Measurements from ENCODE around the gene PCCA. TPM values are rescaled to one million over a fixed set of nuclear protein-coding genes. Genes with fewer than 3 reads are reported as not detected.

PCCA gene
- total and polyA plus RNA-seq, 4 donors = 8.3 to 71.8 (median 22.8) TPM

- no peak for TF ChIP-seq CTCF (IDR thresholded peaks at IDR 0.05; ENCODE audit: control extremely low read depth, extremely low read depth)
- Histone ChIP-seq H3K4me3 (no peak overlapping the region), H3K27me3 (ENCODE audit: control insufficient read depth in 3 of 3, insufficient read depth in 3 of 3, low read length in 2 of 3) (no peaks in the 10 kb centered on the region), H3K9me3 (ENCODE audit: control insufficient read depth in 4 of 4, insufficient read depth in 3 of 4, low read length in 3 of 4) (no peaks in the 10 kb centered on the region), H3K27ac (ENCODE audit: low read depth in 1 of 2, low read length in 1 of 2) (no peak overlapping the region), H3K36me3 (ENCODE audit: control insufficient read depth in 4 of 4, insufficient read depth in 4 of 4, low read length in 4 of 4) (no peaks in the 10 kb centered on the region), H3K4me1 (ENCODE audit: control insufficient read depth in 5 of 5, insufficient read depth in 5 of 5, low read length in 5 of 5) (no peaks in the 10 kb centered on the region), H3K9ac (ENCODE audit: insufficient read depth in 1 of 2, low read length in 2 of 2) (no peak overlapping the region)
- DNase-seq = peak in 1 of 3 donors; percentile 29
- no peak for ATAC-seq (ENCODE audit: insufficient read depth, low FRiP score)
- 74 to 82% methylated on average over 3 of the region's 3 CpGs for WGBS, 2 donors
Measured at GRCh38 chr13:100044936-100045335, 44.0 kb upstream of the PCCA start.

- no peak overlapping the region for H3K9ac ChIP-seq (ENCODE audit: insufficient read depth in 1 of 2, low read length in 2 of 2)
- TF ChIP-seq CTCF (IDR thresholded peaks at IDR 0.05; ENCODE audit: control extremely low read depth, extremely low read depth) = no peak
- no peak overlapping the region for H3K4me3 ChIP-seq
- no peaks in the 10 kb centered on the region for H3K36me3 ChIP-seq (ENCODE audit: control insufficient read depth in 4 of 4, insufficient read depth in 4 of 4, low read length in 4 of 4)
- H3K9me3 ChIP-seq (ENCODE audit: control insufficient read depth in 4 of 4, insufficient read depth in 3 of 4, low read length in 3 of 4) = no peaks in the 10 kb centered on the region
- H3K27ac ChIP-seq (ENCODE audit: low read depth in 1 of 2, low read length in 1 of 2) = no peak overlapping the region
- H3K4me1 ChIP-seq (ENCODE audit: control insufficient read depth in 5 of 5, insufficient read depth in 5 of 5, low read length in 5 of 5) = no peaks in the 10 kb centered on the region
- WGBS, 2 donors = 76 to 92% methylated on average over 3 of the region's 3 CpGs
- no peaks in the 10 kb centered on the region for H3K27me3 ChIP-seq (ENCODE audit: control insufficient read depth in 3 of 3, insufficient read depth in 3 of 3, low read length in 2 of 3)
- ATAC-seq (ENCODE audit: insufficient read depth, low FRiP score) = no peak
- DNase-seq = no peak
Measured at GRCh38 chr13:100045355-100045754, 43.5 kb upstream of the PCCA start.

GRCh38 chr13:100051070-100051469 is 37.8 kb upstream of the PCCA start:
- TF ChIP-seq CTCF (IDR thresholded peaks at IDR 0.05; ENCODE audit: control extremely low read depth, extremely low read depth) = no peak
- Histone ChIP-seq H3K36me3 (ENCODE audit: control insufficient read depth in 4 of 4, insufficient read depth in 4 of 4, low read length in 4 of 4) (no peaks in the 10 kb centered on the region), H3K4me1 (ENCODE audit: control insufficient read depth in 5 of 5, insufficient read depth in 5 of 5, low read length in 5 of 5) (no peaks in the 10 kb centered on the region), H3K4me3 (no peak overlapping the region), H3K27me3 (ENCODE audit: control insufficient read depth in 3 of 3, insufficient read depth in 3 of 3, low read length in 2 of 3) (no peaks in the 10 kb centered on the region), H3K9ac (ENCODE audit: insufficient read depth in 1 of 2, low read length in 2 of 2) (no peak overlapping the region), H3K27ac (ENCODE audit: low read depth in 1 of 2, low read length in 1 of 2) (no peak overlapping the region), H3K9me3 (ENCODE audit: control insufficient read depth in 4 of 4, insufficient read depth in 3 of 4, low read length in 3 of 4) (no peaks in the 10 kb centered on the region)
- 87 to 88% methylated on average over 3 of the region's 3 CpGs for WGBS, 2 donors
- no peak for DNase-seq
- no peak for ATAC-seq (ENCODE audit: insufficient read depth, low FRiP score)

DNA sequence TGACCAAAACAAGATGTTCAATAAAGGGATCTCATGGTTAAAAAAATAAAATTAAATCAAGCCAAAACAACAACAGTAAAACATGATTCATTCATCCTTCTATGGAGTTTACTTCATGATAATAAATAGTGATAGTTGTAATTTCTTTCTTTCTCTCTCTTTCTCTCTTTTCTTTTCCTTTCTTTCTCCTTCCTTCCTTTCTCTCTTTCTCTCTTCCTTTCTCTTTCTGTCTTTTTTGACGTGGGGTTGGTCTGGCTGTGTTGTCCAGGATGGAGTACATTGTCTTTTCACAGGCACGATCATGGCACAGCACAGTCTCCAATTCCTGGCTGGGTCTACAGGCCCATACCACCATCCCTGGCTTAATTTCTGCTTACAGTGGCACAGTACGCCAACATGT is 29.1 kb upstream of the PCCA start:
- Histone ChIP-seq H3K4me3 (no peak overlapping the region), H3K9ac (ENCODE audit: insufficient read depth in 1 of 2, low read length in 2 of 2) (no peak overlapping the region), H3K4me1 (ENCODE audit: control insufficient read depth in 5 of 5, insufficient read depth in 5 of 5, low read length in 5 of 5) (peaks cover 0 to 10% (median 0%) of the 10 kb centered on the region in 5 donors), H3K27ac (ENCODE audit: low read depth in 1 of 2, low read length in 1 of 2) (no peak overlapping the region), H3K9me3 (ENCODE audit: control insufficient read depth in 4 of 4, insufficient read depth in 3 of 4, low read length in 3 of 4) (no peaks in the 10 kb centered on the region), H3K36me3 (ENCODE audit: control insufficient read depth in 4 of 4, insufficient read depth in 4 of 4, low read length in 4 of 4) (no peaks in the 10 kb centered on the region), H3K27me3 (ENCODE audit: control insufficient read depth in 3 of 3, insufficient read depth in 3 of 3, low read length in 2 of 3) (no peaks in the 10 kb centered on the region)
- no peak for DNase-seq
- WGBS, 2 donors = 88 to 95% methylated on average over 3 of the region's 3 CpGs
- ATAC-seq (ENCODE audit: insufficient read depth, low FRiP score) = no peak
- no peak for TF ChIP-seq CTCF (IDR thresholded peaks at IDR 0.05; ENCODE audit: control extremely low read depth, extremely low read depth)

All from lung (tissue), 12 donors.